ENCODE data around the gene CAB39.

CAB39 gene

DNA sequence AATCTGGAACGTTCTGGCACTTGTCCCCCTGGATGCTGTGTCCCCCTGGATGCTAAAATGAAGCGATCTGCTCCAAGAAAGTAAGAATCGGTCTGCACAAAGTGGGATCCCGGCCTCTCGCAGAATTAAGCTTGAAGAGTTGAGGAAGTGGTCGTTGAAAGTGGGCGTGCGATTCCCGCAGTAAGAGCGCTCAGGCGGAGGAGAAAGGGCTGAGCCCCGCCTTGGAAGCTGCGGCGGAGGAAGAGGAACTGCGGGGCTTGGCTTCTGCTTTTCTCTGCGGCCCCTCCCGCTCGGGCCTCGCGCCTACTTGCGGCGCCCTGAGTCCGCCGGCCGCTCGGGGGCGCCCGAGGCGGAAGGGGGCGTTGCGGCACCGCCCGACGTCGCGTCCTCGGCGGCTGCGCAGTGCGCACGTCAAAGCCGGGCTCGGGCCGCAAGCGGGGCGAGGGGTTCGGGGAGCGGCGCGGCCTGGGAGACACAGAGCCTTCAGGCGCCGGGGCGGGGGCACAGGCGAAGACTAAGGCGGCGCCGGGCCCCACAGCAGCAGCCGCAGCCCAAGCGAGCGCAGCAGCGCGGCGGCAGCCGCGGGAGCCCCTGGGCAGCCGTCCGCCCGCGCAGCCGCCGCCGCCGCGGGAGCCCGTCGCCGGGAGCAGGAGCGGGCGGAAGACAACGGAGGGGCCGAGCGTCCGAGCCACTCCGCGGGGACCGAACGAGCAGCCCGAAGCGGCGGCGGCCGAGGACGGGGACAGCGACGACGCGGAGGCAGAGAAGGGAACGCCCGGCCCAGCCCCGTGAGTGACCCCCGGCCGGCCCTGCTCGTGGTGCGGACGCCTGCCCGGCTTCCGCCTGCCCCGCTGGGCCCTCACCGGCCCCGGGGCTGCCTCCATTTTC is at the start of gene CAB39:
TSS of gene CAB39 (plus strand) at position 400 of the 888 bp plus-strand sequence. CDS start 47,160 bp downstream, outside the sequence.
- no peaks in the 10 kb centered on the region for H3K9me3 ChIP-seq
- peak within 1 kb of the TSS; percentile 67 for H3K4me3 ChIP-seq
- H3K27me3 ChIP-seq (ENCODE audit: low read depth): no peaks in the 10 kb centered on the region
- peak; percentile 89 to 93 for DNase-seq (ENCODE audit: low spot score in 2 of 2)
- H3K4me1 ChIP-seq: peaks cover 21% of the 10 kb centered on the region
- in situ Hi-C loops (cut with MboI; ENCODE audit: low sequenced_read_pairs): no loop called here
- no peaks in the 10 kb centered on the region for H3K36me3 ChIP-seq (replicated peaks)

DNA sequence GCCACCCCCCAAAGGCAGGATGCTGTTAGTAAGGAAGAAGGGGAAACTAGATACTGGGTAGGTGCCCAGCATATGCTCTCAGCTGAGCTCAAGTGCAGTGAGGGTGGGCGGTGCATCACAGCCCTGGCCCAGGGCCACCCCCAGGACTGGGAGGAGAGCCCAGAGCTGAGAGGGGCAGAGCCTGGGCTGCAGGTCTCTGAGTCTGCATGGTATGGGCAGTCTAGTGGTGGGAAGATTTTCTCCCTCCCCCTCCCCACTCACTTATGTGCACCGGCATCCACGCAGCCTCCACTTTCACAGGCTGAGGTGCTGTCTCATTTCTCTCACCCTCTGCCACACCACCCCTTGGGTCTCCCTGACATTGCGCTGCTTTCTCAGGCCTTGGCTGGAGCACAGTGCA is 48.5 kb upstream of the CAB39 start:
- Histone ChIP-seq H3K4me3 (no peak overlapping the region), H3K27me3 (ENCODE audit: low read depth) (no peaks in the 10 kb centered on the region), H3K4me1 (no peaks in the 10 kb centered on the region), H3K36me3 (replicated peaks) (no peaks in the 10 kb centered on the region), H3K9me3 (no peaks in the 10 kb centered on the region)
- in situ Hi-C loops (cut with MboI; ENCODE audit: low sequenced_read_pairs): no loop called here
- no peak for DNase-seq (ENCODE audit: low spot score in 2 of 2)

DNA sequence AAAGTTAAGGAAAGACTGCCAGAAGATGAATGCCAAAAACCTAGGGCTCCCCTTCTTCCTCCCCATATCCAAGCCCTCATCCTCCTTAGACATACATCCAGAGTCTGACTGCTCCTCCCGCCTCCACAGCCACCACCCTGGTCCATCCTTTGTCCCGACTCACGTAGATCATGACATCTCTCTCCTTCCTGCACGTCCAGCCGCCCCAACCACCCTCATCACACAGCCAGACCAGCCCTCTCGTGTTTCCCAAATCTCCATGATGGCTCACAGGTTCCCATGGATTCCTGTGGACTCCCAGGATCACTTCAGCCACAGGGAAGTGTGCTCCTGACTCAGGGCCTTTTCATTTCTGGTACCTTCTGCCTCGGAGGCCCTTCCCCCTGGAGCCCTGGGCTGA is 47.8 kb upstream of the CAB39 start:
- no peak for DNase-seq (ENCODE audit: low spot score in 2 of 2)
- Histone ChIP-seq H3K36me3 (replicated peaks) (no peaks in the 10 kb centered on the region), H3K4me1 (no peaks in the 10 kb centered on the region), H3K4me3 (no peak overlapping the region), H3K27me3 (ENCODE audit: low read depth) (no peaks in the 10 kb centered on the region), H3K9me3 (no peaks in the 10 kb centered on the region)
- in situ Hi-C loops (cut with MboI; ENCODE audit: low sequenced_read_pairs): no loop called here

DNA sequence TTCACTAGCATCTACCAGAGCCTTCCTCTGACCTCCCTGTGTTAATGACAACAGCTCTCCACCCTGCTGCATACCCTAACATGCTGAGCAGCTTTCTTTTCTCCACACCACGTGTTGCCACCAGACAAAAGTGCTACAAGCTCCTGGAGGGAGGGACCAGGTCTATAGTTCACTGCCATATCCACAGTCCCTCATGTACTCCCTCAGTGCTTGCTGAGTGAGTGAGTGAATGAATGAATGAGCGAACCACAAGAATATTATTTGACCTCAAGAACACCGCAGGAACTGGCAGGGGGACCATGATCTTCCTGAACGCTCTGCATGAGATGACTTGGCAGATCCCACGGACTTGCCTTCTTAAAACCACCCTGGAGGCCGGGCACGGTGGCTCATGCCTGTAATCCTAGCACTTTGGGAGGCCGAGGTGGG is 47.4 kb upstream of the CAB39 start:
- H3K27me3 ChIP-seq (ENCODE audit: low read depth): no peaks in the 10 kb centered on the region
- no peaks in the 10 kb centered on the region for H3K9me3 ChIP-seq
- no peak for DNase-seq (ENCODE audit: low spot score in 2 of 2)
- H3K36me3 ChIP-seq (replicated peaks): no peaks in the 10 kb centered on the region
- no peak overlapping the region for H3K4me3 ChIP-seq
- in situ Hi-C loops (cut with MboI; ENCODE audit: low sequenced_read_pairs): no loop called here
- no peaks in the 10 kb centered on the region for H3K4me1 ChIP-seq

DNA sequence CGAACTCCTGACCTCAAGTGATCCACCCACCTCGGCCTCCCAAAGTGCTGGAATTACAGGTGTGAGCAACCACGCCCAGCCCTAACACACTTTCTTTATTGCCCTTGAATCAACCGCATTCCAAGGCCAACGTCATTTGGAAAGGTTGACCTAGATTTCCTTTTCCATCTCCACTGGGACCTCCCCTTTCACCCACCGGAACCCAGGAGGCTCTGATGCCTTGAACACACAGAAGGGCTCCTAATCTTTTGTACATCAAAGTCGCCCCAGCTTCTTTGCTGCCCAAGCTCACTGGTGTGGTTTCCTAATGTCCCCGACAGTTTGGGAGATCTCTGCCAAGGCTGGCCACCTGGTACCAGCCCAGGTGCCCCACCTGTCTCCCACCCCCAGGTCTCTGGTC is 46.2 kb upstream of the CAB39 start:
- Histone ChIP-seq H3K4me3 (no peak overlapping the region), H3K9me3 (no peaks in the 10 kb centered on the region), H3K27me3 (ENCODE audit: low read depth) (no peaks in the 10 kb centered on the region), H3K36me3 (replicated peaks) (no peaks in the 10 kb centered on the region), H3K4me1 (no peaks in the 10 kb centered on the region)
- in situ Hi-C loops (cut with MboI; ENCODE audit: low sequenced_read_pairs): no loop called here
- DNase-seq (ENCODE audit: low spot score in 2 of 2): no peak

DNA sequence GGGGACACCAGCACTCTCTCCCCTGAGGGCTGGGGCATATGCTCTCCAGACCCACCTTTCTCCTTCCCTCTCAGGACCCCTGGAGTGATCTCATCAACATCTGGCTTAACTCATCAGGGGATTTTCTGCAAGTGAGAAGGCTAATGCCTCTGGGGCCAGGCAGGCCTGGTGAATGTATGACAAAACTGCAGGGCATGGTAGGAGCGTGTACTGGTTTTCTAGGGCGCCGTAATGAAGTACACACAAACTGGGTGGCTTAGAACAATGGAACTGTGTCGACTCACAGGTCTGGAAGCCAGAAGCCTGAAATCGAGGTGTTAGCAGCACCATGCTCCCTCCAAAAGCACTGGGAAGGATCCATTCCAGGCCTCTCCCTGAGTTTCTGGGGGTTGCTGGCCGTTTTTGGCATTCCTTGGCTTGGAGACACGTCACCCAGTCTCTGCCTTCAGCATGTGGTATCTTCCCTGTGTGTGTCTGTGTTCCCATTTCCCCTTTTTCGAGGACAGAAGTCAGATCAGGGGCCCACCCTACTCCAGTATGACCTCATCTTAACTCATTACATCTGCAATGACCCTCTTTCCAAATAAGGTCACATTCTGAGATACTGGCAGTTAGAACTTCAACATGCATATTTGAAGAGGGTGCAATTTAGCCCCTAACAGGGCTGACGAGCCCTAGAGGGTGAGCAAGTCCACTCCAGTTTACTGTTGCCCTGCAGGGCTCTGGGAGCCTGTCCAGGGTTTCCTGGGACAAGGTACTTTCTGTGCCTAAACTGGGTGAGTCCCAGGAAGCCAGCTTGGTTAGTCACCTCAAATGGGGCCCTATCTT is 45.5 kb upstream of the CAB39 start:
- Histone ChIP-seq H3K27me3 (ENCODE audit: low read depth) (no peaks in the 10 kb centered on the region), H3K9me3 (no peaks in the 10 kb centered on the region), H3K36me3 (replicated peaks) (no peaks in the 10 kb centered on the region), H3K4me3 (no peak overlapping the region), H3K4me1 (no peaks in the 10 kb centered on the region)
- DNase-seq (ENCODE audit: low spot score in 2 of 2): no peak
- in situ Hi-C loops (cut with MboI; ENCODE audit: low sequenced_read_pairs): no loop called here

DNA sequence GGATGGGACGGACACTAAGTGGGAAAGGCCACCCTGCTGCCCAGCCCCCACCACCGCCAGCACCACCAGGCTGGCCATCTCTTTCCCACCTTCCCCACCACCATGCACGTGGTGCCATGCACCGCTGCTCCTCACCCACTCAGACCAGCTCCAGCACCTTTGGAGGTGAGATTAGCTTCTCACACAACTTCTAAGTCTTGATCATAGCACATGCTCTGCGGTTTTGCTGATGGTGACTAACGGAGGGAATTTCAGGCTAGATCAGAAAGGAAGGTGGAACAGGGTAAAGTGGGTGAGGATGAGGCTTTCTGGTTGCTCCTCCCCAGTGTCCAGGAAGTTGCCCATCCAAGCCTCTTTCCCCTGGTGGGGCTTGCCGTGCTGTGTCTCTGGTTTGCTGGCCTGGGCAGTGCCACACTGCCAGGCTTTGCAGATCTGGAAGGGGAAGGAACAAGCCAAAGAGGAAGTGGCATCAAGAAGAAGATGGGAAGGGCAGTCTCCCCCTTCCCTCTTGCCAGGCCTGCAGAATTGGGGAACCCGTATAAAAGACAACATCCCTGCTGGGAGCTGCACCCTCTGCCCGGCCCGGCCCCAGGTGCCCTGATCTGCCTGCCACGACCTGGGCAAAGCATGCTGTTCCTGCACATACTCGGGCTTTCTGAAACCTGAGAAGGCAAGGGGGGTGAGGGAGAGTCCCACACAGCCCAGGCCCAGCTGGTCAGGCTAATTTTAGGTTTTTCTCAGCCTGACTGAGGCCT is 44.3 kb upstream of the CAB39 start:
- in situ Hi-C loops (cut with MboI; ENCODE audit: low sequenced_read_pairs): no loop called here
- Histone ChIP-seq H3K9me3 (no peaks in the 10 kb centered on the region), H3K4me3 (no peak overlapping the region), H3K4me1 (no peaks in the 10 kb centered on the region), H3K27me3 (ENCODE audit: low read depth) (no peaks in the 10 kb centered on the region), H3K36me3 (replicated peaks) (no peaks in the 10 kb centered on the region)
- no peak for DNase-seq (ENCODE audit: low spot score in 2 of 2)

DNA sequence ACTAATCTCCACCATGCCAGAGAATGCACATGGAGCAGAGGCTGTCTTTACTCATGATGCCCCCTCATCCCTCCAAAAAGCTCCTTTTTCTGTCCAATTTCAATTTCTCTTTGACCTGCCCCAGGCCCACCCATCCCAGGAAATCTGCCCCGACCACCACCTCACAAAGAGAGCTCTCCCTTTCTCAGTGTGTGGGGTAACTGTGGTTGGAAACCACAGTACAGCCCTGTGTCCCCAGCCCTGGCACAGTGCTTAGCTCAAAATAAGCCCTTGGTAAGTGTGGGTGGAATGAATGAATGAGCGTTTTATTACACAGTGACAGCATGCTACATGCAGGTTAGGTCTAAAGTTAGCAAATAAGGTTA is 43.7 kb upstream of the CAB39 start:
- no peak for DNase-seq (ENCODE audit: low spot score in 2 of 2)
- no peak overlapping the region for H3K4me3 ChIP-seq
- H3K9me3 ChIP-seq: no peaks in the 10 kb centered on the region
- no peaks in the 10 kb centered on the region for H3K36me3 ChIP-seq (replicated peaks)
- in situ Hi-C loops (cut with MboI; ENCODE audit: low sequenced_read_pairs): no loop called here
- no peaks in the 10 kb centered on the region for H3K27me3 ChIP-seq (ENCODE audit: low read depth)
- no peaks in the 10 kb centered on the region for H3K4me1 ChIP-seq

DNA sequence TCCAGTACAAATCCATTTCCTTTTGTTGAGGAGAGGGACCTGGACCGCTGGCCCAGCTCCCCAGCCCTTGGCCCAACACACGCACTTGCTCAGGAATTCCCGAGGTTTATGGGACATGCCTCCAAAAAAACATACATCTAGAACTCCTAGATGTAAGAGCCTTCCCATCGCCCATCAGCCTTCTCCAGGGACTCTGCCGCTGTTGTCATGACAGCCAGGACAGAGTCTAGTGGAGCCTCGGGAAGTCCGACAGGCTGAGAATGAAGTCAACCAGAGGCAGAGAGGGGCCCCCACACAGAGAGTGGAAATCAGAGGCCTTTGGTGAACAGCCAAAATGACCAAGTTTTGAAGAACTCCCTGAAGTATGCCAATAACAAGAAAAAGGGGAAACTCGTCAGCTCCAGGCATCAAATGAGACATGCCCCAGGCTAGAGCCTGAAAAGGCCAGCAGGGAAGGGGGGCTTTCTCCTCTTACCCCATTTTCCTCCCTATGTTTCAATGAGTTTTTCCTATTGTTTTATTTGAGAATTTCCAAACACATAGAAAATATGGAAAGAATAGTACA is 43.2 kb upstream of the CAB39 start:
- no peak for DNase-seq (ENCODE audit: low spot score in 2 of 2)
- in situ Hi-C loops (cut with MboI; ENCODE audit: low sequenced_read_pairs): no loop called here
- Histone ChIP-seq H3K36me3 (replicated peaks) (no peaks in the 10 kb centered on the region), H3K4me3 (no peak overlapping the region), H3K9me3 (no peaks in the 10 kb centered on the region), H3K27me3 (ENCODE audit: low read depth) (no peaks in the 10 kb centered on the region), H3K4me1 (no peaks in the 10 kb centered on the region)

DNA sequence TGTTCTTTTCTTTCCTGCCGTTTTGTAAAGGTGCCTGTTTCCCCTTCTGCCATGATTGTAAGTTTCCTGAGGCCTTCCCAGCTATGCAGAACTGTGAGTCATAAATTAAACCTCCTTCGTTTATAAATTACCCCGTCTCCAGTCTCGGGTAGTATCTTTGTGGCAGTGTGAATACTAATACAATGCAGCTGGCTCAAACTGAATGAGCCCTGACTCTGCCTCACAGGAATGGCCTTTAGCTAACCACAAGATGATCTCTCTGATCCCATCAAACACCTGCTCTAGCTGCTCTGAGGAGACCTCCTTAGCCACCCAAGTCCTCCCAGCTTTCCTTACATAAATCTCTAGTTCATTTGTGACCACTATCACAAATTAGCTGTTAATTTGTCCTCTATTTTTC is 41.5 kb upstream of the CAB39 start:
- Histone ChIP-seq H3K4me3 (no peak overlapping the region), H3K4me1 (no peaks in the 10 kb centered on the region), H3K36me3 (replicated peaks) (no peaks in the 10 kb centered on the region), H3K9me3 (no peaks in the 10 kb centered on the region), H3K27me3 (ENCODE audit: low read depth) (no peaks in the 10 kb centered on the region)
- no peak for DNase-seq (ENCODE audit: low spot score in 2 of 2)
- in situ Hi-C loops (cut with MboI; ENCODE audit: low sequenced_read_pairs): no loop called here

DNA sequence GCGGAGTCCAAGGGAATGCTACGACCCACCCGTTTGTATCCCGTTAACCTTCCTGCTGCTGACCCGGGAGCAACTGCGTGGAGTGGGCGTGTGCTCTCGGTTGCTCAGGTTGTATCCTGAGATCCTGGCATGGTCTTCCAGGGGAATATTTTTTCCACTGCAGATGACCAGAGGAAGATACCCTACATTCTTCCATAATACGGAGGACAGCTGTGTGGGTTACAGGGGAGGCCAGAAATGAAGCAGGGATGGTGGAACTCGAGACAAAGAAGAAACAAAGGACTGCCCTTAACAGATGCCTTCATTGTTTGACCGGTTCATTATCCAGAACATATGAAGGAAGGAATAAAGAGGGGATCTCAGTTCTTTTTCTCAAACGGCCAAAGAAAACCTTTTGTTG is 39.8 kb upstream of the CAB39 start:
- Histone ChIP-seq H3K4me1 (no peaks in the 10 kb centered on the region), H3K27me3 (ENCODE audit: low read depth) (no peaks in the 10 kb centered on the region), H3K4me3 (no peak overlapping the region), H3K9me3 (no peaks in the 10 kb centered on the region), H3K36me3 (replicated peaks) (no peaks in the 10 kb centered on the region)
- DNase-seq (ENCODE audit: low spot score in 2 of 2): no peak
- in situ Hi-C loops (cut with MboI; ENCODE audit: low sequenced_read_pairs): no loop called here

DNA sequence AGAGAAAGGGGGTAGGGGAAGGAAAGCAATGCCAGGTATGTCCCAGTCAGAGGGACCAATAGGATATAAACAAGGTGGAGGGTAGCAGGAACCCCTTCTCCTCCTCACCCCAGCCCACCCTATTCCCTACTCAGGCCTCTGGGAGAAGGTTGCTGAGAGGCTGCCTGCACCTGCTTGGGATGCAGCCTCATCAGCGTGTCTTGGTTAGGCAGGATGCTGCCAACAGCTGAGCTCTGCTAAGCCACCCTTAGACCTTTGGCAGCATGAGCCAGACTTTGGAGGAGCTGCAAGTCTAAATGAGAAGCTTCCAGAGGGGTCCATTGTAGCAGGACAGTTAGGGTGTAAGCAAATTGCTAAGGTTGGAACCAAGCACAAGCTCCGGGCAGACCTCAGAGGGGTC is 38.2 kb upstream of the CAB39 start:
- H3K4me1 ChIP-seq: no peaks in the 10 kb centered on the region
- in situ Hi-C loops (cut with MboI; ENCODE audit: low sequenced_read_pairs): no loop called here
- no peak for DNase-seq (ENCODE audit: low spot score in 2 of 2)
- no peaks in the 10 kb centered on the region for H3K36me3 ChIP-seq (replicated peaks)
- H3K27me3 ChIP-seq (ENCODE audit: low read depth): no peaks in the 10 kb centered on the region
- H3K4me3 ChIP-seq: no peak overlapping the region
- 0 out of 2 replicates have a peak, but pooled peaks cover 3% of the 10 kb centered on the region for H3K9me3 ChIP-seq

DNA sequence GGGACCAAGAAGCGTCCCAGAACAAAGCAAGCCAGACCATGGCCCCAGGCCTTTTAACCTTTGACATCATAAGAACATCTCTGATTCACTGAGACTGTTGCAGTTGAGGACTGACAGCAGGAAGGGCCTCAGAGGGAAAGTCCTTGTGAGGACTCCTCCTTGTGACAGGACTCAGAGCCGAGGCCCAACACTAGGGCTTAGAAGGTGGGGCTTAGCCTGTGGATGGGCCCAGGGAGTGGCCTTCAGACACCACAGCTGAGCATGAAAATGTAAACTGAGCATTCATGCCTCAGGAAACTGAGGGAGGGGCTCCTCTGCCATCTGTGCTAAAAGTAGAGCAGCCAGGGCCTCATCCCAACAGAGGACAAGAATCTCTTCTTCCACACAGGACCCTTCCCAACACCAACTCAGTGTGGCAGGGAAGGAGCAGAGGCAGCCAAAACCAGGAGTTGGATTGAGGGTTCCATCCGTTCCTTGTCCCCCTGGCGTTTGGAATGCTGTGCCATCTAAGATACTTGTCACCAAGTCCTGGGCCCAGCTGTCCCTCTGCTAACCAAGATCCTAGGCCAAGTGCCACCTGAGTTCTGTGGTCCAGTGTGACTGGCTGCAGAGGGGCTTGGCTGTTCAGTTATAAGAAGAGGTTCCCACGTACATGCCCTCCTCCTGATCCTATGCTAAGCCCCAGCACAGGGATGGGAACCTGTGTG is 37.5 kb upstream of the CAB39 start:
- DNase-seq (ENCODE audit: low spot score in 2 of 2): no peak
- 0 out of 2 replicates have a peak, but pooled peaks cover 3% of the 10 kb centered on the region for H3K9me3 ChIP-seq
- in situ Hi-C loops (cut with MboI; ENCODE audit: low sequenced_read_pairs): no loop called here
- no peaks in the 10 kb centered on the region for H3K27me3 ChIP-seq (ENCODE audit: low read depth)
- H3K4me1 ChIP-seq: no peaks in the 10 kb centered on the region
- H3K4me3 ChIP-seq: no peak overlapping the region
- H3K36me3 ChIP-seq (replicated peaks): no peaks in the 10 kb centered on the region

All from HAP-1 (cell line).